GM19351 (cell line): ENCODE measurements around the gene RAB44.

Source experiments
- ATAC-seq: cut with Tn5 transposase; IDR thresholded peaks from one replicate; pipeline ENCODE4 v1.9.1; 2021; ENCODE audit warnings: mild to moderate bottlenecking, moderate library complexity; ENCODE audit not compliant: unreplicated experiment

RAB44 gene

DNA sequence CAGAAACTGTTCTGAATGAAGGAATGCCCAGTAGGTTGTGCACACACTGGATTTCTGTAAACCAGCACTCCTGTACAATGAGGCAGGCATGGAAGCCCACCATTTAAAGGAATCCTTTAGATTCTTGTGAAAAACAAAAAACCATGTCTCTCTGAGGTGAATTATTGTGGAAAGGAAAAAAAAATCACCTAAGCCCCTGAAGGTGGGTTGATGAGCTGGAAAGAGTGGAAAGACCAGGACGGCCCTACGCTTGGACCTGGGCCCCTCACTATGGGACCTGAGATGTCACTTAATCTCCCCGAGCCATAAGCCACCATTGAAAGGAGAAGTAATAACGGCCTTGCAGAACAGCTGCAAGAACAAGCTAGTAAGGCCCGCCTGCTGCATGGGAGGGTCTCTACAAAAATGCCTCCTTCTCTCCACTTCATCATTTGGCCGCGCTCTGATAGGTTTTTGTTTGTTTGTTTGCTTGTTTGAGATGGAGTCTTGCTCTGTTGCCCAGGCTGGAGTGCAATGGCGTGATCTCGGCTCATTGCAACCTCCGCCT lies 68.8 kb downstream of the RAB44 start:
- ATAC-seq = no peak

DNA sequence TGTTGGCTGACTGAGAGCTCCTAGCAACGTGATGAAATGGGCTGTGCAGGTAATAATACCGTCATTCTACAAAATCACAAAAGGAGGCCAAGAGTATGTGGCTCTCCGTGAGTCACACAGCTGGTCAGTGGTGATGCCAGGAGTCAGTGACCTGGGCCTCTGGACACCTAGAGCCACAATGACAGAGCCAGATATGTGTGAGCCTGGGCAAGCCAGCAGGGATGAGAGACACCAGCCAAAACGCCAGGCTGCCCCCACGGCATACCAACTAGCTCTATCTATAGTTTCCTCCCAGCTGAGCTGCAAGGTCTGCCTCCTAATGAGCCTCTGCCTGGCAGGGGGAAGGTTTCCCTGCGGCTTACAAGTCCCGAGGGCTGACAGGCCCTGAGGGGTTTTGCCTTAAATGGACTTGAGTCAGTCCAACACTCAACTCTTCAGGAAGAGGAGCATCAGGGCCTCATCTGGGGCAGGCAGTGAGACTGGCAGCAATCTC lies 71.6 kb downstream of the RAB44 start:
- no peak for ATAC-seq

DNA sequence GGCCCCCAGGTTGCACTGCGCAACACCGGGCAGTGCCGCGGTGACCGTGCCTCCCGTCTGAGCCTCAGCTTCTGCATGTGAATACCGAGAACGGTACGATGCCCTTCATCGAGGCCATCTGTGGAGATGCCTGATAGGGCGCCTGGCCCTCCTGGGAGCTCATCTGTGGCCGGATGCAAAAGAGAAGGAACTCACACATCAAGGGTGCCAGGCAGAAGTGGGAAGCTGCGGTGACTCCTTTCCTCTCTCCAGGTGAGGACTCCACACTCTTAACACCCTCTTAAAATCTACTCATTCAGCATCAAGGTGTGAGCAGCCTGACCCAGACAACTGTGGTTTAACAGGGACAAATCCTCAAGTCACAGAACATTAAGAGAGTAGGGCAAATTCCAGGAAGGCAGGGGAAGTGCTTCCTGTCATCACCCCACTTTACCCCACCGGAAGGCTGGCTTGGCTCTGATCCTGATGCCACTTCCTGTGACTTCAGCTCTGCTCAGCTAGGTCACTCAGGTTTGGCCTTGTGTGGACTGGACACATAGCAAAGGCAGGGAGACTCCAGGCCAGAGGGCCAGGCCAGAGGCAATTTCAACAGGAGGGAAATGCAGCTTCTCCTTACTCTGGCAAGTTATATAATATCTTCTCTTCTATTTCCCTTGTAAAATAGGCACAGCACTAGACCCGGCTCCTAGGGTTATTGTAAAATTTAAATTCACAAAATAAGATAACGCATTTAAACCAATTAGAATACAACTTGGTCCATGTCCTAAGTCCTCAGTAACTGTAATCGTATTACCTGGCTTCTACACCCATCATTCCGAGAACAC lies 72.3 kb downstream of the RAB44 start:
- no peak for ATAC-seq

DNA sequence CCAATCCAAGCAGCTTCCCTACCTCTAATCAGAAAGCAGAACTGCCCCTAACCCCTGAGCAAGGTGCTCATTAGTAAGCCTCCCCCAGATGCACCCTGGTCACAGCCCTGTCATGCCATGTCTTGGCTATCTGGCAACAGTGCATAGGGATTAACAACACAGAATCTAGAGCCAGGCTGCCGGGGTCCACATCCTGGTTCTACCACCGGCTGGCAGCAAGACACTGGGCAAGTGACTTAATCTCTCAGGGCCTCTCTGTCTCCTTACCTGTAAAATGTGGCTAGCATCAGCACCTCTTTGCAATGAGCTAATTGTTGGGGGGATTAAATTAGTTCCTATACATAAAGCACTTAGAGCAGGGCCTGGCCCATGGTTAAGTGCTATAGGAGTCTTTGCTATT lies 73.5 kb downstream of the RAB44 start:
- no peak for ATAC-seq

DNA sequence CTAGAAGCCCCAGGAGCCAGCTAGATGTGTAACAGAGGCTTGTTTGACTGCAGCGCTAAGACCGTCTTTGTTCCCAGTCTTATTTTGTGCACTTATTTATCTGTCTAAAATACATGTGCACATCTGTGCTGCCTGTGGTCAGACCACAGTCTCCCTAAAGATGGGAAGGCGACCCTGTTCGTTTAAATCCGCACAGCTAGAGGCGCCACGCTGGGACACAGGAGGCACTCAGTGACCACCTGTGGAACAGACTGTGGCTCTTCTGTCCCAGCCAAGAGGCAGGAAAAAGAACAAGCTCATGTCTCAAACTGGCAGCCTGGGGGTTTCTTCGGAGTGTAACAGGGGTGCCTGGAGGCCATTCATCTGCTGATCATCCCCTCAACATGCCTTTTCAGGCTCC lies 74.8 kb downstream of the RAB44 start:
- no peak for ATAC-seq

DNA sequence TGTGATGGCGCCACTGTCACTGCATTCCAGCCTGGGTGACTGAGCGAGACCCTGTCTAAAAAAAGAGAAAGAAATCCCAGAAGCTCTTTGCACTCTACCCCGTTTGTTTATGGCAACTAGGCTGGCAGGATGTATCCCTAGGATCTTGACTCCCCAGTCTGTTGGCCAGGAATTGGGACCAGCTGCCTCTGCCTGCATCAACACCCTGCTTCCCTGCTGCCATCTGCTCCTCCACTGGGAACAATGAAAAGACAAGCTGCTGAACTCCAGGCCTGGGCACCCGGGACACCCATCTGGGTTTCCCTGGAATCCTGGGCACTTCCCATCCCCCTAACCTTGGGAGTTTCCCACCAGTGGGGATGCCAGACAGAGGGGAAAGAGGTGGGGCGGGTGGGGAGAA lies 76.7 kb downstream of the RAB44 start:
- ATAC-seq = no peak

DNA sequence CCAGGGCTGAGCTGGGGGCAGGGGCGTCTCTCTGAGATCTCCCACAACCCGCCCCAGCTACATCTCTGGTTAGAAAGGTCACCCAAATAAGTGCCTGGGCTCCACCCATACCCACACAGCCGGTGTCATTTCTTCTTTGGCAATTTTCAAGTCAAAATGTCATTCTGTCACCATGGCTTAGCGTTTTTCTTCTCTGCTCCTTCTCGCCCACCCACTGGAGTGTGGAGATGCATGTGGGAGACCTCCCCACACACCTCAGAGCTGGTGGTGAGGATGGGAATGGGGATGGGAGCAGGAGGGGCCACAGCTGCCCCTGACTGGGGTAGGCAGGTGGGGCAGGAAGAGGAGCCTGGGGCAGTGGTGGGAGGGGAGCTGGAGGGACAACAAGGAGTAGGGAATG lies 78.5 kb downstream of the RAB44 start:
- ATAC-seq = no peak

DNA sequence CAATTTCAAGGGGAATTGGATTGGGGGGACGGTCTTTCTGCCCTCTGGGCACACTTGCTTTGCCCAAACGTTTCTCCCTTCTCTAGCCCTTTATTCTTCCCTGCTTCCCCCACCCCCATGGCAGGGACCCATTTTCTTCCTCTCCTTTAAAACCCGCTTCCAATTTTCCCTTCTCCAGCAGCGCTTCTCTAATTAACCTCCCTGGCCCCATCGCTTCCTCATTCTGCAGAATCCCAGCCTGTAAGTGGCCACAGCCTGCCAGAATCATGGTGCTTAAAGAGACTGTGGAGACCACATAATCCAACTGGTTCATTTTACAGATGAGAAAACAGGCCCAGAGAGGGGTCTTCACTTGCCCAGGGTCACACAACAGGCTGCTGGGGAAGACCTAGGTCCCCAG lies 80.2 kb downstream of the RAB44 start:
- ATAC-seq = no peak

DNA sequence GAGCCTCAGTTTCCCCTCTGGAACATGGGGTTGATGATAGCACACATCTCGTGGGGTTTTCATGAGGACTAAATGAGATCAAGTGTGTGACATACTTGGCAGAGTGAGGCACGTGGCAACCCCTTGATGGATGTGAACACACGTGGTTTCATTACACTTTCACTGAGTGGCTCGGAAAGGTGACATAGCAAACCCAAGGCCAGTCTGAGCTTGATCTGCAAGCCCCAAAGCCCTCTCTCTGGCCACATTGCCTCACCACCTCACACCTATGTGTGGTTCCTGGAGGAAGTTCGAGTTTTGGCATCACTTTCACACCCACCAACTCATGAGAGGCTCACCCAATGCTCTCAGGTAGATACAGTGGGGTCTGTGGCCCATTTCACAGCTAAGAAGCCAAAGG lies 81.6 kb downstream of the RAB44 start:
- ATAC-seq = no peak

DNA sequence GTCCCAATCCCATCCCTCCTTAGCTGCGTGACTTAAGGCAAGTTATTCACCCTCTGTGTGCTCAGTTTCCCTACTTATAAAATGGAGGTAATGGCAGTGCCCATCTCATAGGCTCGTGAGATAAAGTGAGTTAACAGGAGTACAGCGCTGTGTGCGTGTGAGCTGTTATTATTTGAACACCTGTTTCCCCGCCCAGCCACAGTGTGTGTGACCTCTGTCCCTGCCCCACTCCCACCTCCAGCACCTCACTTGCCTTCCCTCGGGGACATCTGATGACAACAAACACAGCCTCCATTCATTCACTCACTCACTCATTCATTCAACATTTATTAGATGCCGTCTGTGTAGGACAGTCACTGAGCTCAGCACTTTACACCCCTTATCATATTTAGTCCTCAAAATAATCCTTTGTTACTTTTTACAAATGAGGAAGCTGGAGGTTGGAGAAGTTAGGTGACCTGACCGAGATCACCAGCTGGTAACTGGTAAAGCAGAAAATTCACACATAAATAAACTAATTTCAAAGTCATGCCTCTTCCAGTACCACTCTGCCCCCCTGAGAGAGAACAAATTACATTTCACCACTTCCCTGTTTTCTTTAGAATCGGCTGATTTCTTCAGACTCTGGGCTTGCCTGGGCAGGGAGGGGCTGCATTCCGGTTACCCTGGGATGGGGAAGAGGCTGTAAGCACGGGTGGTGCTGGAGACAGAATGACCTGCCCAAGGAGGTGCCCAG lies 83.0 kb downstream of the RAB44 start:
- ATAC-seq = no peak

DNA sequence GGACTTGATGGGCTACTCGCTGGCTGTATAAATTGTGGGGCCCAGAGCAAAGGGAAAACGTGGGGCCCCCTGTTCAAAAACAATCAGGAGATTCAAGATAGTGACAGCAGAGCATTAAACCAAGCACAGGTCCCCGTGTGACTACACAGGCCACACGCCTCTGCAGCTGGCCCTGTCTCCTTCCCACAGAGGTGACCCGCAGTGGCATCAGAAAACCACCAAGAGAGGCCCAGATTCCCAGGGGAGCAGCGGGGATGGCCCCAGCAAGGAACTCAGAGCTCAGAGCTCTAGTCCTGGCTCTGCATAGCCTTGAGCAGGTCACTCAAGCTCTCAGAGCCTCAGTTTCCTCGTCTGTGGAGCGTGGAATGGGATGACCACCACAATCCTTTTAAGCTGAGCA lies 84.0 kb downstream of the RAB44 start:
- no peak for ATAC-seq
